ENCODE data around the gene CHAT.

CHAT gene

GRCh38 chr10:49686651-49687050, 72.8 kb downstream of the CHAT start:
- no peak for DNase-seq (ENCODE audit: low read depth in 2 of 2)

- DNase-seq (ENCODE audit: low read depth in 2 of 2) = no peak
These were observed 74.5 kb downstream of the CHAT start for GRCh38 chr10:49688261-49688846.

- DNase-seq (ENCODE audit: low read depth in 2 of 2) = no peak
These were observed 75.1 kb downstream of the CHAT start for GRCh38 chr10:49688920-49689319.

- DNase-seq (ENCODE audit: low read depth in 2 of 2) = no peak
These were observed 76.2 kb downstream of the CHAT start for GRCh38 chr10:49689882-49690510.

GRCh38 chr10:49690698-49691356, 77.0 kb downstream of the CHAT start:
- no peak for DNase-seq (ENCODE audit: low read depth in 2 of 2)

- DNase-seq (ENCODE audit: low read depth in 2 of 2) = no peak
These were observed 77.8 kb downstream of the CHAT start for GRCh38 chr10:49691588-49691987.

- no peak for DNase-seq (ENCODE audit: low read depth in 2 of 2)
These were observed 80.6 kb downstream of the CHAT start for GRCh38 chr10:49694466-49694865.

GRCh38 chr10:49696311-49696710, 82.5 kb downstream of the CHAT start:
- DNase-seq (ENCODE audit: low read depth in 2 of 2) = no peak

GRCh38 chr10:49698679-49699078, 84.8 kb downstream of the CHAT start:
- no peak for DNase-seq (ENCODE audit: low read depth in 2 of 2)

GRCh38 chr10:49700211-49700610, 86.4 kb downstream of the CHAT start:
- DNase-seq (ENCODE audit: low read depth in 2 of 2) = no peak

GRCh38 chr10:49700997-49701396, 87.2 kb downstream of the CHAT start:
- DNase-seq (ENCODE audit: low read depth in 2 of 2) = no peak

- DNase-seq (ENCODE audit: low read depth in 2 of 2) = no peak
These were observed 93.7 kb downstream of the CHAT start for GRCh38 chr10:49707585-49707984.

- no peak for DNase-seq (ENCODE audit: low read depth in 2 of 2)
These were observed 96.1 kb downstream of the CHAT start for GRCh38 chr10:49709934-49710333.

GRCh38 chr10:49710966-49711365, 97.1 kb downstream of the CHAT start:
- no peak for DNase-seq (ENCODE audit: low read depth in 2 of 2)

- no peak for DNase-seq (ENCODE audit: low read depth in 2 of 2)
These were observed 97.6 kb downstream of the CHAT start for GRCh38 chr10:49711481-49711880.

GRCh38 chr10:49713266-49713665, 99.4 kb downstream of the CHAT start:
- DNase-seq (ENCODE audit: low read depth in 2 of 2) = no peak

Data from stimulated activated CD4-positive, alpha-beta T cell treated with anti-CD3 and anti-CD28 coated beads, Interleukin-12 subunit alpha, Interleukin-12 subunit beta, amount 100 ng/mL, for 24 hours (primary cell).